ENCODE measurements around the gene CACNA1E.

CACNA1E gene

GRCh38 chr1:181777812-181778211 lies 294.5 kb downstream of the CACNA1E start:
- no peak for DNase-seq

GRCh38 chr1:181778640-181779260 lies 295.4 kb downstream of the CACNA1E start:
- no peak for DNase-seq

- DNase-seq, result no peak
Observed at GRCh38 chr1:181779343-181779742, 296.0 kb downstream of the CACNA1E start.

GRCh38 chr1:181783208-181783607 lies 299.9 kb downstream of the CACNA1E start:
- DNase-seq, result no peak

- DNase-seq, result no peak
Observed at GRCh38 chr1:181784039-181784683, 300.8 kb downstream of the CACNA1E start.

GRCh38 chr1:181789395-181789794 lies 306.1 kb downstream of the CACNA1E start:
- DNase-seq, result no peak

GRCh38 chr1:181791721-181792120 lies 308.4 kb downstream of the CACNA1E start:
- DNase-seq, result no peak

- DNase-seq, result no peak
Observed at GRCh38 chr1:181793831-181794230, 310.5 kb downstream of the CACNA1E start.

- DNase-seq, result no peak
Observed at GRCh38 chr1:181794332-181794731, 311.0 kb downstream of the CACNA1E start.

GRCh38 chr1:181798191-181798926 lies 315.0 kb downstream of the CACNA1E start:
- no peak for DNase-seq

- no peak for DNase-seq
Observed at GRCh38 chr1:181801617-181802016, 318.3 kb downstream of the CACNA1E start.

GRCh38 chr1:181802466-181802865 lies 319.1 kb downstream of the CACNA1E start:
- DNase-seq, result no peak

GRCh38 chr1:181803421-181803820 lies 320.1 kb downstream of the CACNA1E start:
- DNase-seq, result no peak

- DNase-seq, result no peak
Observed at GRCh38 chr1:181804989-181805388, 321.7 kb downstream of the CACNA1E start.

GRCh38 chr1:181806746-181807145 lies 323.4 kb downstream of the CACNA1E start:
- no peak for DNase-seq

- DNase-seq, result no peak
Observed at GRCh38 chr1:181807251-181807650, 323.9 kb downstream of the CACNA1E start.

GRCh38 chr1:181809991-181810545 lies 326.8 kb downstream of the CACNA1E start:
- no peak for DNase-seq

GRCh38 chr1:181812208-181812607 lies 328.9 kb downstream of the CACNA1E start:
- DNase-seq, result no peak

GRCh38 chr1:181813266-181813665 lies 329.9 kb downstream of the CACNA1E start:
- no peak for DNase-seq

- DNase-seq, result no peak
Observed at GRCh38 chr1:181816608-181817007, 333.3 kb downstream of the CACNA1E start.

GRCh38 chr1:181817091-181817490 lies 333.8 kb downstream of the CACNA1E start:
- DNase-seq, result no peak

- DNase-seq, result no peak
Observed at GRCh38 chr1:181818459-181818858, 335.1 kb downstream of the CACNA1E start.

- DNase-seq, result no peak
Observed at GRCh38 chr1:181818943-181819342, 335.6 kb downstream of the CACNA1E start.

GRCh38 chr1:181821701-181822100 lies 338.4 kb downstream of the CACNA1E start:
- no peak for DNase-seq

Data from stimulated activated CD8-positive, alpha-beta memory T cell treated with anti-CD3 and anti-CD28 coated beads, Interleukin-4, amount 100 ng/mL, for 48 hours (primary cell).